HG02943 (cell line): ENCODE measurements around the gene TM2D3.
A peak's percentile ranks its signal among the peaks of the same experiment; 100 is the strongest.
"Not testable (repeated sequence)": the region's sequence is repeated elsewhere in the genome, so short reads cannot be mapped to it uniquely, and the experiment has no call there.

ENCODE experiments used
- ATAC-seq: cut with Tn5 transposase; IDR thresholded peaks from one replicate; pipeline ENCODE4 v1.9.1; 2021; ENCODE audit warnings: mild to moderate bottlenecking, low read depth, moderate library complexity; ENCODE audit not compliant: unreplicated experiment

TM2D3 gene

DNA sequence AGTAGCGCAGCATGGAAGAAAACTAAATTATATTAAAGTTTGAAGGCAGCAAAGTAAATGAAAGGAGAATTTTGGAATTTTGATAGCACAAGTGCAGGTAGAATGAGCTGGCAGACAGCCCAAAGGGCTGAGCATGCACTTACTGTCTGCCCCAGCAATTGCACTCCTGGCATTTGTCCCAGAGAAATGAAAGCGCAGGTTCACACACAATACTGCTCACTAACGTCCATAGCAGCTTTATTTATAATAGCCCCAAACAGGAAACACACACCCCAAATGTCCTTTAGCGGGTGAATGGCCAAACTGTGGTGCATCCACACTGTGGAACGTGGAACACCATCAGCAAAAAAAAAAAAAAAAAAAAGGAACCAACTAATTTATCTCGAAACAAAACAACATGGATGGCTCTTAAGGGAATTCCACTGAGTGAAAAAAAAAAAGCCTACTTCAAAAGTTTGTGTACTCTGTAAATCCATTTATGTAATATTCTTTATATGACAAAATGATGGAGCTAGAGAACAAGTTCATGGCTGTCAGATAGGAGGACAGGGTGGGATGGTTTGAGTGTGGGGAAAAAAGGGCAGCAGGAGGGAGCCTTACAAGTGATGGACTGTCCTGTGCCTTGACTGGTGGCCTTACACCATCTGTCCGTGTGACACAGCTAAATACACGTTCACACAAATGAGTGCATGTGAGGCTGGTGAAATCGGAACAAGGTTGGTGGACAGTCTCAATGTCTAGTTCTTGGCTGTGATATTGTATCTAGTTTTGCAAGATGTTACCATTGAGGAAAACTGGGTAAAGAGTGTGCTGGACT is 6.0 kb upstream of the TM2D3 start:
- ATAC-seq, result no peak

DNA sequence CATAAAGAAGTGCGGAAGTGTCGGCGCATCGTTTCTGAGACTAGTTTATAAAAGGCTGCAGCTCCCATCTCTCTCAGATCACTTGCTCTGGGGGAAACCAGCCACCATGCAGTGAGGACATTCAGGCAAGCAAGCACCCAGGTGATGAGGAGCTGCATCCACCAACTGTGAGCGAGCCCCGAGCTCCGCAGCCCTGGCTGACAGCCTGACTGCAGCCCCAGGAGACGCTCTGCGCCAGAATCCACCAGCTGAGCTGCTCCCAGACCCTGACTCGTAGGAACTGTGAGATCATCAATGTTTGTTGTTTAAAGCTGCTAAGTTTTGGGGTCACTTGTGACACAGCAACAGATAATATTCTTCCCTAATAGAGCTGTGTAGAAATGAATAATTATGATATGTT is 5.0 kb upstream of the TM2D3 start:
- no peak for ATAC-seq

DNA sequence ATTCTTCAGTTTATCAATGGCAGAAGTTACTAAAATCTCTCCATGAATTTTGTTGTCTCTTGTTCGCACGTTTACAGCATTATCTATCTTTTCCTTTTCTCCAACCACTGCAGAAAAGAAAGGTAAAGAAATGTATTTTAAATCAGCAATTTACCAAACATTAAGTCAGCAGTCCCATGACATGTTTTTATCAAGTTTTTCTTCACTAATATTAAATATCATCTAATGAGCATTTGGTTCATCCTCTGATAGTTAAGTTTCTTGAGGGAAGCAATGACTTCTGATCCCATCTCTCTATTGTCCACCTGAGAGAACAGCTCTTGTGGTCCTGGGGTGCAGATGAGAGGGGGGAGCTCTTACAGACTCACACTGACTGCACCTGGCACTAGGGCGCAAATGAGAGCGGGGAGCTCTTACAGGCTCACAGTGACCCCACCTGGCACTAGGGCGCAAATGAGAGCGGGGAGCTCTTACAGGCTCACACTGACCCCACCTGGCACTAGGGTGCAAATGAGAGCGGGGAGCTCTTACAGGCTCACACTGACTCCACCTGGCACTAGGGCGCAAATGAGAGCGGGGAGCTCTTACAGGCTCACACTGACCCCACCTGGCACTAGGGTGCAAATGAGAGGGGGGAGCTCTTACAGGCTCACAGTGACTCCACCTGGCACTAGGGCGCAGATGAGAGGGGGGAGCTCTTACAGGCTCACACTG is 2.6 kb upstream of the TM2D3 start:
- ATAC-seq, result not testable (repeated sequence)

DNA sequence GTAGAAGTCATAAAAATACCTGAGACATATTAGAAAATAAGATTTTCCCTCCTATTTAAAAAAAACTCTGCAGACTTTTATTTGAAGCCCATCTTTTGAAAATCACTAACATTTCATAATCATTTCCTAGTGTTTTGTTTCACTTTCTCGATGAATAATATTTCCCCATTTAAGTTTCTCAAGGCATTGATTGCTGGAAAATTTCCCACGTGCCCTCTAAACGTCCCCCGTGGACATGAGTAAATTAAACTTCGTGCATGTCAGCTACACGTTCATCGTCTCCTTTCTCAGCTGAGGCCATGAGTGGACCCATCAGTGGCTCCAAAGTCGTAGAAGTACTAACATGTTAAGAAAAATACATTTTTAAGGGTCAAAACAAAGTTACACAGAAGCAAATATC is 2.0 kb upstream of the TM2D3 start:
- no peak for ATAC-seq

DNA sequence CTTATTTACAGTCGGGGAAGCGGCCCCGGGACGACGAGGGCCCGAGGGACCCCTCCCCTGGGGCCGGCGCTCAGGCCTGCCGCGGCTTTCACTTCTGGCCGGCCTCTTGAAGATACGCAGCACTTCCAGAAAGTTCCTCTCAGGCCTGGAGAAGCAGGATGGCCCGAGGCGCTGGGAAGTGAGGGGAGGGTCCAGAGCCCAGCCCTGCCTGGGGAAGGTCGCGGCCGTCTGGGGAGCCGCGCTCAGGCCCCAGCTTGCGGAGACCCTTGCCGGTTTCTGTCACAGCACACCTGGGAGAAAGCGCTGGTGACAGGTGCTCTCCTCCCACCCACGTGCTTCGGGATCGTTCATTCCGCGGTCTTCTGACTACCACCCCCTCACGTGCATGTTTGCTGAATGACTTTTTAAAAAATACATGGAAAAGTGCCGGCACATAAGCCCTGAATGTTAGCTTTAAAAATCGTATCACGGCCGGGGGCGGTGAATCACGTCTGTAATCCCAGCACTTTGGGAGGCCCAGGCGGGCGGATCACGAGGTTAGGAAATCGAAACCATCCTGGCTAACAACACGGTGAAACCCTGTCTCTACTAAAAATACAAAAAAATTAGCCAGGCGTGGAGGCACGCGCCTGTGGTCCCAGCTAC is 727 bp upstream of the TM2D3 start:
- ATAC-seq, result no peak

DNA sequence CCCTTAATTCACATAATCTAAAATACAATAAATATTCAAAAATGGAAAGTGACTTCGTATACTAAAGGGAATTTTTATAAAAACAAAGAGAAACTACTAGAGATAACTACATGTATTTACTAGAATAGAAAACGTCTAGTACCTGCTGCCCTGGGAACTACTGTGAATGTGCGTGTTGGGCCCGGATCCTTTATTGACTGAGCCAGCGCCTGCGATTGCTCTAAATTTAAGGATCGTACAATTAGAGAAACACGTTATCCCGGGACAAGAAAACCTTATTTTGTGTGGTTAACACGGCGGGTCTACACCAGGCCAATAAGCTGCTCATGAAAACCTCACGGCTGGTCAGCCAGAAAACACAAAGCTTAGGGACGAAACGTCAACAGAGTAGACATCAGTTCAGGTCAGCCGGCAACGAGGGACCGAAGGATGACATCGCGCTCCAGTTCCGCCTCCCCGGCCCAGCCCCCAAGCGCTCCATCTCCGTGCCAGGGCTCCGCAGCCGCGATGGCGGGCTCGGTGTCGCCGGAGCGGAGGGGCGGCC is 555 bp downstream of the TM2D3 start:
- peak; percentile 48 for ATAC-seq

DNA sequence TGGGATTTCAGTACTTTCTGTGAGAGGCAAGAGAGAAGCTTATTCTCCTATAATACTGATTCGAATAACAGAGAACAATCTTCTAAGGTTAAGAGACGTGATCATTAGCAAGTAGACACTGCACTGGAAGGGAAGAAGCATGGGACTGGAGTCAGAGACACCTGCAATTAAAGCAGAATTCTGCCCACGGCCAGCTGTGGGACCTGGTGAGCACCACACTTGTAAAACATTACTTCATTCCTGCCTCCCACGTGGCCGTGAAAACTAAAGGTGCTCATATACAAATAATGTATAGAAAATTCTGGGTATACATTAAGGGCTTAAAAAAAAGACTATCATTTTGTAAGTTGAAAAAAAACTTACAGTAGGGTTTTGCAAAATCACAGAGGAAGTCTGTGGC is 2.0 kb downstream of the TM2D3 start:
- ATAC-seq, result no peak

DNA sequence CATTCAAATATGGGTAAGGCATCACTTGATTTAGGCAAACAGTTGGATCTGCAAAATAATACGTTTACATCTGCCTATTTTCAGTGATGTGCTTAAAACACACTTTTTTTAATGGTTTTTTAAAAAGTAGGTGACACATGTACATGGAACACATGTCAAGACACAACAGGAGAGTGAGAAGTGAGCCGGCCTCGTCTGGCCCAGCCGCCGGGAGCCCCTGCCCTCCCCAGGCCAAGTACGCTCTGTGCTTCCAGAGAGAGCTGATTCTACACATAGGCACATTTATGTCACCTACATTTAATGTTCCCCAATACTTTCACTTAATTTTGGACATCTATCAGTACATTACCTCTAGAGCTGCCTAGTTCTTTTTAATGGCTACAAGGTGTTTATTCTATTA is 3.8 kb downstream of the TM2D3 start:
- no peak for ATAC-seq

DNA sequence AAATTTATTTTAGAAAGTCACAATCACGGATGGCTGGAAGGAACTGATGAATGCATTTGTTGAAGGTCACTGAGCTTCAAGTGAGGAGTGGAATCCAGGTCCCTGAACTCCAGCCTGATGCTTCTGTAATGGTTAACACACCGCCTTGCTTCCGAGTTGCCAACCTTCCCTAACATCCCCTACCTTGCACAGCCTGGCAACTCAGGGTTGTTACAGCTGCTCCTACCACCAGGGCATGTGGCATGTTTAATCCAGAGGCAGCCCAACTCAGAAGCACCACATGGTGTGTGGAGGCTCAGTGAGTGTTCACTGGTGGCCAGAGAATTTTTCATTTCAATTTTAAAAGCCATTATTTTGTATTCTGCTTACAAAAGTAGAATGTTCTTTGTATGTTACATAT is 4.9 kb downstream of the TM2D3 start:
- no peak for ATAC-seq

DNA sequence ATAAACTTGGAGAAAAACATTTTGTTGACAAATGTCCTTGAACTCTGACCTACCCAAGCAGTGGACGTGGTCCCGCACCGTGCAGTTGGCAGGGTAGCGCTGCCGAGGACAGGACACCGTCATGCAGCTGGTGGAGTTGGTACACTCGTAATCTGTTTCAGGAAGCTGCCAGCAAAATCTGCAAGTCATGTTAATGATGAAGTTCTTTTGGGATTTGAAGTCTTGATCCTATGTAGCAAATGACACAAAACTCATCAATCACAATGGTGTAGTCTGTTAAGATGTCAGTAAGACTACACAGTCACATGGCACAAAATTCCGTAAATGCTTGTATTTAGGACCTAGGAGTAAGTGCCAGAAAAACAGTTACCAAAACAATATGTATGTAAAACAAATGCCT is 5.5 kb downstream of the TM2D3 start:
- ATAC-seq, result no peak

DNA sequence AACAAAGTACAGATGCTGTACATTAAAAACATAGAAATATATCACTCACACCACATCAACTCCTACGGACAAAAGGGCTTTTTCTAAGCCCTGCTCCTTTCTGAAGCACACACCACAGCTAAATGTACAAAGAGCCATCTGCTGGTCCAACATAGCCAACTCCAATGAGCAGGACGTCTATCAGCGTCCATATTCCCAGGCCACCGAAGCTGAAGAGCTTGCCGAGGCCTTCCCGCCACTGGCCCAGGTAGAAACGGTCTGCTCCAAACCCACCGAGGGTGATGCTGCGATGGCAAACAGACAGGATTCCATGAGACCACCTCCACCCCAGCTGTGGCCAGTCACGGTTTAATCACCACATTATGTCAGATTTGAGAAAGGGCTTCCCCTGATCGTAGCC is 9.8 kb downstream of the TM2D3 start:
- no peak for ATAC-seq

DNA sequence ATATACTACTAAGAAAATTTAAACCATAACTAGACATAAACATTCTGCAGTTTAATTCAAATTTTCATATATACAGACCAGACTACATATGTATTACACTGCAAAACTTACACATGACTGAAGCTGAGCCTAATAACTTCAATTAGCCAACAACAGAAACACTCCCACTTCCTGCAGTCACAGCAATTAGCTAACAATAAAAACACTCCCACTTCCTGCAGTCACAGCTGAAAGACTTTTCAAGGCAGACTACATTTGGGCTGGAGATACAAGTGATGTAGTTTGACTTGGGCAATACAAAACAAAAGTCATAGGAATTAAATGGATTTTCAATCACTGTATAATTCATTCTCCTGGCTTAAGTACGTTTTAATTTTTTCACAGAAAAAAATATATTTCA is 10.3 kb downstream of the TM2D3 start:
- no peak for ATAC-seq

DNA sequence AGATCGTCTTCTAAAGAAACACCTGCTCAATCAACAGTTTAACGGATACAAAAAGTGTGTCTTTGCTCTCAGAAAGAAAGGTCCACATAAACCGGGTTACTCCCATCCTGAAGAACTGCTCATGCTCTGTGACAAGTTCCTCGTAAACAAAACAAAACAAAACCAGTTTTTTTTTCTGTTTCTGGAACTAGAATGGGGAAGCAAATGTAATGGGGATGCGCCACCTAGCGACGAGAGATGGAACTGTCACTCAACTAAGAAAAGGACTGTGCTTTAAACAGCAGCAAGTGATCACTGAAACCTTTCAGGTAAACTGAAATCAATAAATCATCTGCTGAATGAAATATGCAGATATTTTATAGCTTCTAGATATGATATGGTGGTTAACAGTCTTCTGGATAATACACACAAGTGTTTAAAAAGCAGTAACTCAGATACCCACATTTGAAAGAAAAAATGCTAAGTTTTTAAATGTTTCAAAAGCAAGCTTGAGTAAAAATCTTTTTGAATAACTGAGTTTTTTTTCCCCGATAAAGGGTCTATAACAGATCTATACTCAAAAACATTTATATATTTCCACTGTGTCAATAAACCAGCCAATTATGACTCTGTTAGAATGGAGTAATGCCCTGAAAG is 10.9 kb downstream of the TM2D3 start:
- ATAC-seq, result no peak

DNA sequence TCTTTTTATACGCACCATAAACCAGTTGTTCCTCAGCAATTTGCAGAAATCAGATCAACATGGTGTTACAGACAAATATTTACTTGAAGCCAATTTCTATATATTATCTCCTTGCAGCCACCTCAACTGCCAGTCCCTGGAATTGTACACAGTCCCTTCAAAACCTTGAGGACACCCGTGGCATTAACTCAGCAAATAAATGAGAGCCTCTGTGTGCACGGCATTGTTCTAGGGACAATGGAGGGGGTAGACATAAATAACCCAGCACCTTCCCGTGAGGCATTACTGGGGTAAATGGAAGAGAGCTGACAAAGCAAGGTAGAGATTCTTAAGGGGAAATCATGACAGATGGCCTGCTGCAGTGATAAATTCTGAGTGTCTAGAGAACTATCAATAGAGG is 12.5 kb downstream of the TM2D3 start:
- no peak for ATAC-seq

DNA sequence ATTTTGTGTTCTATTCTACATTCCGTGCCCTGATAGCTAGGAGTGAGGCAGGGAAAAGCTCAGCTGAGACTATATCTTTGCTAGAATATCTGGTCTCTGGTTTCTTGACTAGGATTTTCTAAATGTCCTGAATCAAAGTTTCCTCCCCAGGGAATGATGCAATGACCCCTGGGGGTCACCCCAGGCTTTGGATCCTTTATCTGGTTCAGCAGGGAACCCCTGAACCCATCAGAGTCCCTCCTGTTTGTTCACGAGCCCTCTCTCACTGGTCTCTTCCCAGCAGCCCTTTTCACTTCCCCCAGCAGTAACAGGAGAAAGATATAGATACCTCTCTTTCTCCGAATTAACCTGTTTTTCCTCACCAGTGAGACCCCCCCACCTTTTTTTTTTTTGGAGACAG is 14.3 kb downstream of the TM2D3 start:
- ATAC-seq, result no peak

DNA sequence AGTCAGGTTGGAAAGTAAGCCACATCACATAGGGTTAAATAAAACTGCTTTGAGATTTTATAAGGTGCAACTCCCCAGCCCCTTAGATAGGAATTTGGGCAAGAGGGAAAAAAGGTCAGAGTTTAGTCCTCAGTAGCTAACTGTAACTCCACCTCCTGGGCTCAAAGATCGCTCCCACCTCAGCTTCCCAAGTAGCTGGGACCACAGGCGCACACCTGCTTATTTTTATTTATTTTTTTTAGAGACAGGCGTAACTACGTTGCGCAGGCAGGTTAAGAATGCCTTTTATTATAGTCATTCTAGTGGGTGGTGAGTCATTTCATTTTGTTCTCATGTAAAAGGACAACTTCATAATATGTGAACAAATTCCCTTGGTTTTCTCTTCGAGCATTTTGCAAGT is 14.7 kb downstream of the TM2D3 start:
- ATAC-seq, result no peak

DNA sequence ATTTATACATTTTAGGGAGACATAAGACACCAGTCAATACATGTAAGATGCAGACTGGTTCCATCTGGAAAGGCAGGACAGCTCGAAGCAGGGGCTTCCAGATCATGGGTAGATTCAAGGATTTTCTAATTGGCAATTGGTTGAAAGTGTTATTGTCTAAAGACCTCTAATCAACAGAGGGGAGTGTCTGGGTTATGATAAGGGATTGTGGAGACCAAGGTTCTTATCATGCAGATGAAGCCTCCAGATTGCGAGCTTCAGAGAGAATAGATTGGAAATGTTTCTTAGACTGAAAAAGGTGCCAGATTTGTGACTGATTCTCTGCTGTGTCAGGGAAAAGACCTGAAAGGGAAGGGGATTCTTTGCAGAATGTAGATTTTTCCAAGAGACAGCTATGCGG is 15.1 kb downstream of the TM2D3 start:
- ATAC-seq, result no peak

DNA sequence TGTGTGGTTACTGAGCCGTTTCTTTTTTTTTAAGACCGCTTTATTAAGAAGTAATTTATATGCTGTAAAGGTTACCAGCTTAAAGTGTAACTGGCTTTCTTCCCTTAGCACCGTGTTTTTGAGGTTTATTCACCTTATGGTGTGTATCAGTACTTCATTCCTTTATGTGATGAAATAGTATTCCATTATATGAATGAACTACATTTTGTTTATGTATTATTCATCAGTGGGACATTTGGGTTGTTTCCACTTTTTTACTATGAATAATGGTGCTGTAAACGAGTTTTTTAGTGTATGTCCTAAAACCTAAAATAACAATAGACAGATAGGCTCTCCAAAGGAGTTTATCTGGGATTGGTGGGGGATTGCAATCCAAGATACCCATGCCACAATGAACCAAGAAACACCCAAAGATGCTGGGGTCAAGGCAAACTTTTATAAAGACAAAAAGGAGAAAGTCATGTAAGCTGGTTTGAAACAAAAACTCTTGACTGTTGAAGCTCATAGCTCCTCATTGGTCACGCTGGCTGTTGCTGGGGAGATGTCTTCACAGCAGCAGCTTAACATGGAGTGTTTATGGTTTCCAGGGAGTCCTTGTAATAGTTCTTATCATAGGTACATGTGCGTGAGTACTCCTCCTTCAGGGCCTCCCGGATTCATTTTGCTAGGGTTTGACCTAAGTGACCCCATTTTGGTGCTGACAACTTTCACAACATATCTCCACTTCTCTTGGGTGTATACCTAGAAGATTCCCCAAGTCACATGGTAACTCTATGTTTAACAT is 16.0 kb downstream of the TM2D3 start:
- ATAC-seq, result no peak

DNA sequence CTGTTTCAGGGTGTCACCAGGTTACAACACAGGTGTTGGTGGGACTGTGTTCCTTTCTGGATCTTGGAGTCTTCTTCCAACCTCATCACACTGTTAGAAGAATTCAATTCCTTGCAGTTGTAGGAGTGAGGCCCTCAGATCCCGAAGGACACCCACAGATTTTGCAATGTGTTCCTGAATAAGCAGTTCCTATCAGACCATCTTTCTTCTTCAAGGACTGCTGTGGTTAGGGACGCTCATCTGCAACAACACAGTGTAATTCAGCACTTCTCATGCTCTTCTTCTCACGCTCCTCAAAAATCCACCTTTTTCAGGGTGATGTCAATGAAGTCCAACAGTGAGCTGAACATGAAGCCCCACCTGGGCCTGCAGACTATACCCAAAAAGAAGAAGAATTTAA is 18.8 kb downstream of the TM2D3 start:
- ATAC-seq, result no peak

DNA sequence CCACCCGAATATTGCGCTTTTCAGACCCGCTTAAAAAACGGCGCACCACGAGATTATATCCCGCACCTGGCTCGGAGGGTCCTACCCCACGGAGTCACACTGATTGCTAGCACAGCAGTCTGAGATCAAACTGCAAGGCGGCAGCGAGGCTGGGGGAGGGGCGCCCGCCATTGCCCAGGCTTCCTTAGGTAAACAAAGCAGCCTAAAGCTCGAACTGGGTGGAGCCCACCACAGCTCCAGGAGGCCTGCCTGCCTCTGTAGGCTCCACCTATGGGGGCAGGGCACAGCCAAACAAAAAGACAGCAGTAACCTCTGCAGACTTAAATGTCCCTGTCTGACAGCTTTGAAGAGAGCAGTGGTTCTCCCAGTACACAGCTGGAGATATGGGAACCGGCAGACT is 25.5 kb downstream of the TM2D3 start:
- ATAC-seq, result not testable (repeated sequence)
